B cell (primary cell): ENCODE measurements around the gene CSRNP2. TPM values are rescaled to one million over a fixed set of nuclear protein-coding genes. Genes with fewer than 3 reads are reported as not detected.
"Not testable (repeated sequence)": the region's sequence is repeated elsewhere in the genome, so short reads cannot be mapped to it uniquely, and the experiment has no call there.

Experiments used
- ATAC-seq: fragments of 200-7000 bp; cut with Tn5 transposase; one replicate; pipeline ENCODE4 v1.10.0; 2021; ENCODE audit warnings: low read depth, mild to moderate bottlenecking, moderate number of reproducible peaks, moderate library complexity
- CTCF ChIA-PET: fragments of 350-600 bp; sonication (Branson Sonifier 250); formaldehyde crosslinking; loops from one replicate; lab custom pipeline; 2021; ENCODE audit warnings: antibody characterized with exemption, inconsistent platforms; lab: Charles Lee
- POLR2A ChIA-PET: fragments of 350-600 bp; sonication (Branson Sonifier 250); formaldehyde crosslinking; loops from one replicate; lab custom pipeline; 2021; ENCODE audit warnings: antibody characterized with exemption; lab: Charles Lee
- DNase-seq: peaks from one replicate; pipeline ENCODE4 v3.0.0; 2013
- H2AFZ ChIP-seq: 2 replicates; pipeline ENCODE4 v1.6.1; 2012; ENCODE audit warnings: mild to moderate bottlenecking, low read depth, low read length; ENCODE audit not compliant: insufficient read depth, poor library complexity, severe bottlenecking
- H3K27ac ChIP-seq, 2 donors: 1 replicate in 1 of 2; 2 replicates in 1 of 2; pipeline ENCODE4 v1.5.1; 2012 to 2013; ENCODE audit warnings: low read length in 2 of 2, mild to moderate bottlenecking in 2 of 2, moderate library complexity in 1 of 2
- H3K27me3 ChIP-seq, 4 experiments: fragments of 200-600 bp in 1 of 4; sonication (generic) in 1 of 4; replicated peaks in 1 of 4; 1 replicate in 2 of 4; 2 replicates in 2 of 4; pipeline versions ENCODE4 v1.6.1 to v1.7.0; 2013 to 2016; ENCODE audit warnings: low read length in 3 of 4, mild to moderate bottlenecking in 2 of 4, mixed read lengths in 1 of 4, moderate library complexity in 1 of 4; ENCODE audit not compliant: insufficient read depth in 4 of 4, control insufficient read depth in 3 of 4; ENCODE audit errors: control extremely low read depth in 1 of 4
- H3K36me3 ChIP-seq, 2 experiments: replicated peaks in 1 of 2; 1 replicate in 1 of 2; 2 replicates in 1 of 2; pipeline versions ENCODE4 v1.6.1 to v1.7.1; 2013; ENCODE audit warnings: low read length in 1 of 2; ENCODE audit not compliant: insufficient read depth in 2 of 2, control insufficient read depth in 1 of 2; ENCODE audit errors: control extremely low read depth in 1 of 2, extremely low read depth in 1 of 2
- H3K4me1 ChIP-seq, 2 donors: fragments of 200-600 bp in 1 of 2; sonication (generic) in 1 of 2; 1 replicate in 1 of 2; 2 replicates in 1 of 2; pipeline versions ENCODE4 v1.5.1 to v1.6.1; 2013 to 2017; ENCODE audit warnings: low read length in 2 of 2; ENCODE audit not compliant: control insufficient read depth in 2 of 2, insufficient read depth in 2 of 2
- H3K4me2 ChIP-seq: replicated peaks from 2 replicates; pipeline ENCODE3; 2012; ENCODE audit warnings: mild to moderate bottlenecking, low read depth, low read length; ENCODE audit not compliant: poor library complexity, severe bottlenecking
- H3K4me3 ChIP-seq, 5 experiments: fragments of 200-600 bp in 1 of 5; sonication (generic) in 1 of 5; 1 replicate in 3 of 5; 2 replicates in 2 of 5; pipeline versions ENCODE4 v1.5.1 to v1.7.0; 2011 to 2016; ENCODE audit warnings: low read length in 4 of 5, mild to moderate bottlenecking in 4 of 5, low read depth in 2 of 5, control low read depth in 1 of 5, moderate library complexity in 1 of 5; ENCODE audit not compliant: insufficient read depth in 1 of 5; ENCODE audit errors: control extremely low read depth in 1 of 5, extremely low read depth in 1 of 5
- H3K79me2 ChIP-seq: fragments of 200-600 bp; sonication (generic); one replicate; pipeline ENCODE4 v1.6.0; 2016; ENCODE audit warnings: low read length; ENCODE audit not compliant: control insufficient read depth, insufficient read depth
- H3K9ac ChIP-seq: fragments of 200-600 bp; sonication (generic); 2 replicates; pipeline ENCODE4 v1.6.1; 2017; ENCODE audit warnings: mild to moderate bottlenecking, low read length, moderate library complexity
- H3K9me3 ChIP-seq, 3 donors: one replicate each; pipeline versions ENCODE4 v1.6.1 to v1.7.1; 2013; ENCODE audit warnings: low read length in 2 of 3; ENCODE audit not compliant: control insufficient read depth in 2 of 3, insufficient read depth in 1 of 3; ENCODE audit errors: control extremely low read depth in 1 of 3
- H4K20me1 ChIP-seq: 2 replicates; pipeline ENCODE4 v1.6.0; 2012; ENCODE audit warnings: mild to moderate bottlenecking, low read length; ENCODE audit not compliant: insufficient read depth, control insufficient read depth, poor library complexity, severe bottlenecking
- H3K27ac Mint-ChIP-seq: one replicate; pipeline ENCODE4 v1.8.0; 2021; ENCODE audit warnings: mixed read lengths
- H3K27me3 Mint-ChIP-seq: one replicate; pipeline ENCODE4 v1.8.0; 2021; ENCODE audit warnings: mixed read lengths
- H3K4me1 Mint-ChIP-seq: one replicate; pipeline ENCODE4 v1.8.0; 2021; ENCODE audit warnings: mixed read lengths
- H3K4me3 Mint-ChIP-seq: one replicate; pipeline ENCODE4 v1.8.0; 2021; ENCODE audit warnings: mixed read lengths
- H3K9me3 Mint-ChIP-seq: one replicate; pipeline ENCODE4 v1.8.0; 2022; ENCODE audit warnings: mixed read lengths; ENCODE audit not compliant: insufficient read depth
- CTCF ChIP-seq: fragments of 200-600 bp; IDR thresholded peaks from one replicate; pipeline ENCODE4 v1.8.0; 2022; ENCODE audit warnings: antibody characterized with exemption, mild to moderate bottlenecking
- EZH2 ChIP-seq: IDR thresholded peaks from 2 replicates; pipeline ENCODE4 v1.6.1; 2012; ENCODE audit warnings: borderline replicate concordance, low read depth, mild to moderate bottlenecking, moderate library complexity, low read length; ENCODE audit not compliant: insufficient read depth, poor library complexity, severe bottlenecking
- WGBS: methylation state at CpG from one replicate; pipeline ENCODE4 v1.1.5; 2013; ENCODE audit warnings: missing lambda C conversion rate; ENCODE audit not compliant: insufficient coverage; 5-methylcytosine and 5-hydroxymethylcytosine counted together
- intact Hi-C: fragments of 100-400 bp; cut with micrococcal nuclease; formaldehyde crosslinking; loops from one replicate; pipeline ENCODE4 v1.10.0; 2022
- polyA plus RNA-seq: library from polyadenylated mRNA; depleted of rRNA; stranded (reverse); fragments of >200 nt; gene quantifications from 2 replicates; pipeline ENCODE4 v1.2.3, GENCODE V29; 2012
- total RNA-seq, 2 donors: library from RNA; stranded (reverse); fragments of 120-200 nt in 1 of 2; gene quantifications; 1 replicate in 1 of 2; 2 replicates in 1 of 2; pipeline versions ENCODE4 v1.2.3 to v1.2.4, GENCODE V29; 2013 to 2022

The CSRNP2 gene
- total and polyA plus RNA-seq, 2 donors (not counting 1 experiment from before 2014, with no cell fraction given): 10.3 to 49.8 TPM

- no peak overlapping the region for H3K4me3 ChIP-seq
- H3K36me3 ChIP-seq: no peaks in the 10 kb centered on the region
- CTCF ChIA-PET: no interaction called here
- H3K27me3 ChIP-seq: no peaks in the 10 kb centered on the region
- no peak for DNase-seq
- no peak overlapping the region for H2AFZ ChIP-seq
- intact Hi-C loops: no loop called here
- Mint-ChIP-seq H3K4me3 (no peak overlapping the region), H3K27me3 (no peaks in the 10 kb centered on the region), H3K4me1 (peaks cover 18% of the 10 kb centered on the region), H3K9me3 (no peaks in the 10 kb centered on the region), H3K27ac (no peak overlapping the region)
- no peak overlapping the region for H3K9ac ChIP-seq
- no peak overlapping the region for H3K27ac ChIP-seq
- TF ChIP-seq EZH2 (no peak), CTCF (no peak)
- peaks cover 5% of the 10 kb centered on the region for H4K20me1 ChIP-seq
- H3K4me2 ChIP-seq: no peak overlapping the region
- POLR2A ChIA-PET: no interaction called here
- H3K9me3 ChIP-seq: no peaks in the 10 kb centered on the region
- H3K79me2 ChIP-seq: peaks cover 92% of the 10 kb centered on the region
- no peak for ATAC-seq
- peaks cover 3 to 11% of the 10 kb centered on the region in 2 donors for H3K4me1 ChIP-seq
Observed at GRCh38 chr12:51017452-51017851, 65.9 kb downstream of the CSRNP2 start.

DNA sequence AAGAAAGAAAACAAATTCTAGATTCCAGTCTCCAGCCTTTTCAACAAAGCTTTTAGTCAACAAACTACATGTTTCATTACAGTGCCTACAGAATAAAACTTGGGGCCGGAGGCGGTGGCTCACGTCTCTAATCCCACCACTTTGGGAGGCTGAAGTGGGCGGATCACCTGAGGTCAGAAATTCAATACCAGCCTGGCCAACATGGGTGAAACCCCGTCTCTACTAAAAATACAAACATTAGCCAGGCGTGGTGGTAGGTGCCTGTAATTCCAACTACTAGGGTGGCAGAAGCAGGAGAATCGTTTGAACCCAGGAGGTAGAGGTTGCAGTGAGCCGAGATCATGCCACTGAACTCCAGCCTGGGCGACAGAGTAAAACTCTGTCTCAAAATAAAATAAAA, 68.9 kb downstream of the CSRNP2 start:
- POLR2A ChIA-PET, H3K27ac Mint-ChIP-seq, H3K4me1 Mint-ChIP-seq, H3K27me3 Mint-ChIP-seq, H3K4me2 ChIP-seq, DNase-seq, H3K4me3 Mint-ChIP-seq, H3K4me3 ChIP-seq, H4K20me1 ChIP-seq, H3K4me1 ChIP-seq, intact Hi-C loops, H3K36me3 ChIP-seq, H3K9me3 Mint-ChIP-seq, H3K9me3 ChIP-seq, H3K27ac ChIP-seq, H3K27me3 ChIP-seq, CTCF ChIA-PET, H2AFZ ChIP-seq, H3K9ac ChIP-seq, ATAC-seq: not testable (repeated sequence)
- peaks cover 75% of the 10 kb centered on the region for H3K79me2 ChIP-seq
- 97% methylated on average over 6 of the region's 9 CpGs for WGBS
